ENCODE measurements around the gene GP9.
"Not testable (repeated sequence)": the region's sequence is repeated elsewhere in the genome, so short reads cannot be mapped to it uniquely, and the experiment has no call there.

Gene GP9

GRCh38 chr3:129087138-129087702 lies 26.6 kb downstream of the GP9 start:
- Histone ChIP-seq H3K27me3 (ENCODE audit: insufficient read depth, low read depth, severe bottlenecking) (no peaks in the 10 kb centered on the region), H3K27ac (no peak overlapping the region), H3K9me3 (ENCODE audit: severe bottlenecking) (no peaks in the 10 kb centered on the region), H3K4me3 (ENCODE audit: low read depth, low read length) (no peak overlapping the region), H3K36me3 (no peaks in the 10 kb centered on the region)
- no peak for DNase-seq
- no peak for TF ChIP-seq CTCF (IDR thresholded peaks at IDR 0.05; ENCODE audit: low read depth, low read length)

- not testable (repeated sequence) for H3K36me3 ChIP-seq; H3K27me3 ChIP-seq (ENCODE audit: insufficient read depth, low read depth, severe bottlenecking); H3K27ac ChIP-seq; H3K9me3 ChIP-seq (ENCODE audit: severe bottlenecking); H3K4me3 ChIP-seq (ENCODE audit: low read depth, low read length)
- DNase-seq = peak; percentile 63
These were observed 27.3 kb downstream of the GP9 start for GRCh38 chr3:129087904-129088303.

GRCh38 chr3:129088312-129088711 lies 27.7 kb downstream of the GP9 start:
- not testable (repeated sequence) for H3K9me3 ChIP-seq (ENCODE audit: severe bottlenecking); H3K27me3 ChIP-seq (ENCODE audit: insufficient read depth, low read depth, severe bottlenecking); H3K4me3 ChIP-seq (ENCODE audit: low read depth, low read length); H3K36me3 ChIP-seq; DNase-seq; H3K27ac ChIP-seq

- DNase-seq = no peak
- Histone ChIP-seq H3K27me3 (ENCODE audit: insufficient read depth, low read depth, severe bottlenecking) (no peaks in the 10 kb centered on the region), H3K9me3 (ENCODE audit: severe bottlenecking) (no peaks in the 10 kb centered on the region), H3K36me3 (no peaks in the 10 kb centered on the region; the same call in 1 of the 2 replicates), H3K4me3 (ENCODE audit: low read depth, low read length) (no peak overlapping the region), H3K27ac (no peak overlapping the region)
- no peak for TF ChIP-seq CTCF (IDR thresholded peaks at IDR 0.05; ENCODE audit: low read depth, low read length)
These were observed 34.7 kb downstream of the GP9 start for GRCh38 chr3:129095285-129095684.

- DNase-seq = no peak
- H3K27ac ChIP-seq = no peak overlapping the region
- no peak overlapping the region for H3K4me3 ChIP-seq (ENCODE audit: low read depth, low read length)
- TF ChIP-seq CTCF (IDR thresholded peaks at IDR 0.05; ENCODE audit: low read depth, low read length) = no peak
- no peaks in the 10 kb centered on the region for H3K36me3 ChIP-seq
- H3K27me3 ChIP-seq (ENCODE audit: insufficient read depth, low read depth, severe bottlenecking) = no peaks in the 10 kb centered on the region
- no peaks in the 10 kb centered on the region for H3K9me3 ChIP-seq (ENCODE audit: severe bottlenecking)
These were observed 39.7 kb downstream of the GP9 start for GRCh38 chr3:129100274-129100673.

GRCh38 chr3:129101370-129102138 lies 41.0 kb downstream of the GP9 start:
- no peak for TF ChIP-seq CTCF (IDR thresholded peaks at IDR 0.05; ENCODE audit: low read depth, low read length)
- H3K4me3 ChIP-seq (ENCODE audit: low read depth, low read length) = no peak overlapping the region
- no peak overlapping the region for H3K27ac ChIP-seq
- no peak for DNase-seq
- H3K9me3 ChIP-seq (ENCODE audit: severe bottlenecking) = no peaks in the 10 kb centered on the region
- no peaks in the 10 kb centered on the region for H3K36me3 ChIP-seq
- H3K27me3 ChIP-seq (ENCODE audit: insufficient read depth, low read depth, severe bottlenecking) = no peaks in the 10 kb centered on the region

- no peak for TF ChIP-seq CTCF (IDR thresholded peaks at IDR 0.05; ENCODE audit: low read depth, low read length)
- Histone ChIP-seq H3K27ac (no peak overlapping the region), H3K36me3 (no peaks in the 10 kb centered on the region), H3K4me3 (ENCODE audit: low read depth, low read length) (no peak overlapping the region), H3K27me3 (ENCODE audit: insufficient read depth, low read depth, severe bottlenecking) (no peaks in the 10 kb centered on the region), H3K9me3 (ENCODE audit: severe bottlenecking) (no peaks in the 10 kb centered on the region)
- DNase-seq = no peak
These were observed 42.7 kb downstream of the GP9 start for GRCh38 chr3:129103296-129103695.
